Left hindlimb (tissue), 1 donor: ENCODE measurements around the gene TMOD1.
"Not testable (repeated sequence)": the region's sequence is repeated elsewhere in the genome, so short reads cannot be mapped to it uniquely, and the experiment has no call there.

Experiments
- DNase-seq: peaks from one replicate; pipeline ENCODE4 v3.0.0-alpha.2; 2018

TMOD1 gene

DNA sequence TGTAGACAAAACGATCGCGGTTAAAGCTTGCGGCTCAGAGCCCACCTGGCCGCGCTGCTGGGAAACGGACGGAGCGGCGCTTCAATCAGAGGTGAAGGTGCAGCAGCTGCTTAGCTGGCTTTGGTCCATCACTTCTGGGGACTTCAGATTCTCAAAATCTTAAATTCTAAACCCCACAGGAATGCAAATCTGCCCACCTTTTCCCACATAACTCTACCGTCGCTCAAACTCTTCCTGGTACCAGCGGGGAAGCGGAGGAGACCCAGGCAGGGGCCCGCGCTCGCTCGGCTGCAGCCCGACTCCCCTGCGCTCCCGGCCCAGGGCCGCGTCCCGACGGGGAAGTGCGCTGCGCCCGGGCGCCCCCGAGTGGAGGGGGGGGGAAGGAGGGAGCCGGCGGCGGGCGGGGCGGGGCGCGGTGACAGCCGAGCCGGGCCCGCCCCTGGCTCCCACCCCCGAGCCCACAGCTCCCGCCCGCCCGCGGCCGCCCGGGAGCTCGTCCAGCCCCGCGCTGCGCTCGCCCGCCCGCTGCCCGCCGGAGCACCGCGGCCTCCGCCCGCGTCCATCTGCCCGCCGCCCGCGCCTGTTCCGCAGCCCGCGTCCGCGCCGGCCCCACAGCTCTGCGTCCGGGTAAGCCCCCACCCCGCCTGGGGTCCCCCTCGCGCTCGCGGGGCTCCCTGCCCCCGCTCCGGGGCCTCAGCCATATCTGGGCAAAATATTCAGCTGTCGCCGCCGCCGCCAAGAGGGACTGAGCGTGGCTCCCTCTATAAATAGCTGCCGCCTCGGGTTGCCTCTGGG is at the start of gene TMOD1:
Gene TMOD1 (plus strand): TSS at position 490 of the 795 bp plus-strand sequence. CDS start 22,523 bp downstream, outside the sequence.
- DNase-seq, result peak; percentile 43

DNA sequence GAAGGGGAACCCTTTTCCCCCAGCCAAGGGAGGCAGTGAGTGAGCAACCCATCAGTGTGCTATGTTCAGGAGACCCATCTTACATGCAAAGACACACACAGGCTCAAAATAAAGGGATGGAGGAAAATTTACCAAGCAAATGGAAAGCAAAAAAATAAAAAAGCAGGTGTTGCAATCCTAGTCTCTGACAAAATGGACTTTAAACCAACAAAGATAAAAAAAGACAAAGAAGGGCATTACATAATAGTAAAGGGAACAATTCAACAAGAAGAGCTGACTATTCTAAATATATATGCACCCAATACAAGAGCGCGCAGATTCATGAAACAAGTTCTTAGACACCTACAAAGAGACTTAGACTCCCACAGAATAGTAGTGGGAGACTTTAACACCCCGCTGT is 47.9 kb upstream of the TMOD1 start:
- not testable (repeated sequence) for DNase-seq

DNA sequence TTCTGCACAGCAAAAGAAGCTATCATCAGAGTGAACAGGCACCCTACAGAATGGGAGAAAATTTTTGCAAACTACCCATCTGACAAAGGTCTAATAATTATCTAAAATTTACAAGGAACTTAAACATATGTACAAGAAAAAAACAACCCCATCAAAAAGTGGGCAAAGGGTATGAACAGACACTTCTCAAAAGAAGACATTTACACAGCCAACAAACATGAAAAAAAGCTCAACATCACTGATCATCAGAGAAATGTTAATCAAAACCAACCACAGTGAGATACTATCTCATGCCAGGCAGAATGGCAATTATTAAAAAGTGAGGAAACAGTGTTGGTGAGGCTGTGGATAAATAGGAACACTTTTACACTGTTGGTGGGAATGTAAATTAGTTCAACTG is 44.6 kb upstream of the TMOD1 start:
- not testable (repeated sequence) for DNase-seq

DNA sequence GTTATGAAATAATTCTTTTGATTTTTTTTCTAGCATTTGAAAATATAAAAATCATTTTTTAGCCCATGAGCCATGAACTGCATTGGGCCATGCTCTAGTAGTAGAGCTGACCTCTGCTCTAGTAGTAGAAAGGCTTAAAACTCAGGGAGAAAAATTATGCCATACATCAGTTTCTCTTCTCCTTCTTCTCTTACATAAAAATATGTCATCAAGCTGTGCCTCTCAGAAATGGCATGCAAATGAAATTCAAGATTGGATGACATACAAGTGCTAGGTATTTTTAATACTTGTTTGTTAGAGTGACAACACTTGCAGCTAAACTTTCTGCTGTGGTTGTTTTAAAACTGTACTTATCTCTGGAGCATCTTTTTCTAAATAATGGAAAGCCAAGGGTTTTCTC is 42.1 kb upstream of the TMOD1 start:
- DNase-seq, result no peak

DNA sequence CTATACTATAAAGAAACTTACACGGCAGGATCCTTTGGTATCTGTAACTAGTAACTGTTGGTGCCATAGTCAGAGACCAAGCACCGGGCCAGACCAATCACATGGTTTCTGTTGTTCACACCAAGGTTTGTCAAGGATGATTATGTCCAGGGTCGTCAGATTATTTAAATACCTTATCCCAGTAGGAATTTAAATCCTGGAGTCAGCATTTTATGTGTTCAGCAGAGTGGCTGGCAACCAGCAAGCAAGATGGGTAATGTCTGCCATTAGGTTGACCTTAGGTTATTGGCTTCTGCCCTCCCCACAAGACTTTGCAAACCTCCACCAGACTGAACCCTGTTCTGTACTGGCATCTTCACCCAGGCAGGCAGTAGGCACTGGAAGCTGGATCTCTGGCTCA is 39.3 kb upstream of the TMOD1 start:
- DNase-seq, result no peak

DNA sequence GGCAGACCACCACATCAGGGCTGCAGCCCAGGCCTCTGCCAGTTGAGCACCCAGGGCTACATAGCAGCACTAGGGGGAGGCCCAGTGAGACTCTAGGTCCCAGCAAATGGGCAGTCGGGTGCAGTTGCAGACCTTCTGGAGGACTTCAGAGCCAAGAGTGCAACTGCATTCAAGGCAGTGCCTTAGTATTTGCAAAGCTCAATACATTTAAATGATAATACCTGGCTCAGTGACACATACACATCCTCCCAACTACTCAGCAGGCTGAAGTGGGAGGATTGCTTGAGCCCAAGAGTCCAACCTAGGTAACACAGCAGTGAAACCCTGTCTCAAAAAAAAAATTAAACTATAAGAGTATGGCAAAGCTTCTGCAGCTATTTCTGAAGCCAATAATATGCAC is 38.6 kb upstream of the TMOD1 start:
- DNase-seq, result no peak

DNA sequence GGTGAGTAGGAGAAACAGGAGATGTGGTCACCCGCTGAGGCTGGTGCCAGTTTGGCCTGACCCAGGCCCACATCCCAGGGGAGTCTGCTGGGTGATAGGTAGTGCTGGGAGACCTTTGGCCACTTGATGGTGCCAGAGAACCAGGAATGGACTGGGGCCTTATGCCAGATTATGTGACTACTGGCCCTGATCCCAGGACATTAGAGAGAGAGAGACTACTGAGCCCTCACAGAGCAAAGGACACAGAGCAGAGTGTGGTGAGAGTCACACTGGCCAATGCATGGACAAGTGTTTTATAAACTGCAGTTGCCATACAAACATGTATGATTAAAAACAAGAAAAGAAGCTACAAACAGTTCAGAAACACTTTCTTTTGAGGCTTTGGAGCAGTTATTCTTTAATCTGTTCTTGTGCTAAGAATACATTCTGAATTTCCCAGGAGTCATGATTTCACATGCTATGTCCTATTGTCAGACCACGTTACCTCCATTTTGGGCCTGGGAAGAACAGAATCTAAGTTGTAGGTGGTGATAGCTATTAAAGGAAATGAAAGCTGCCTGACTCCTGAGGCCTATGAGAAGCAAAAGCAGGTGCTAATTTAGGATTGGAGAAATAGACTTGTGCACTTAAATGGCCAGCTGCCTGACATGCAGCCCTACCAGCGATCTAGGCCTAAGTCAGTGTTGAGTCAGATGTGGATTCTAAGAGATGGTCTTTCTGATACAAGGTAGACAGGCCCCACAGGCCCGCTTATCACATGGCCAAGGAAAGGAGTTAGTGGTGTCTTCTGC is 32.6 kb upstream of the TMOD1 start:
- peak; percentile 50 for DNase-seq

DNA sequence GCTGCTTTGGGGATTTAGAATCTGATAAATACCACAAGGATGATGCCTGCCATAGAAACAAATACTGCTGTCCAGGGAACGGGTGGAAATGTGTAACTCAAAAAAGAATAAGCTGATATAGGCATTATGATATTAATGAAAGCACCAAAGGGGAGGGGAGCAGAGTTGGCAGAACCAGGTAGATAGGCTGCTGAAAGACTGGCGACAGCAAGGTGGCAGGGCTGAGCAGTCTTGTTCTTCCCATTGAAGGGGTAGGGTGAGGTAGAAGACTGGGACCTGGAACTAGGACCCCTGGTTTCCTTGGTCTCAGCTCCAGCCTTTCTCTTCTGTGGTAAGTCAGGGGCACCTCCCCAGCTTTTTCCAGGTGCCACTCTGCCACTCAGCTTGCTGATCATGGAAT is 31.4 kb upstream of the TMOD1 start:
- no peak for DNase-seq

DNA sequence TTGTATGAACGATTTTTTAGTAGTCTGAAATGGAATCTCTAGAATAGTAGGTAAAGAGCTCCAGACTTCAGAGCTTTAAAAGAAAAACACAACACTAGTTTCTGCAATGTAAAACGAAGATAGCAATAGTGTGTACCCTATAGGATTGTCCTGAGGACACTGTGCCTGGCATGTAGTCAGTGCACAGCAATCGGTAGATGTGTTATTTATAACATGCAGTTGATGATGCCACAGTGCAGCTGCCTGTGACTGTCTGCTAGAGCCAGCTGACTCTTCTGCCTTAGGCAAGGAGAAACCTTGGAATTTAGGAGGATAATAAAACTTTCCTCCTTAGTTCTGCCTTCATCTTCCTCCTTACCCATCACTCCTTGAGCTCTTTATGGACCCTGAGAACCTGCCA is 27.7 kb upstream of the TMOD1 start:
- DNase-seq, result no peak

DNA sequence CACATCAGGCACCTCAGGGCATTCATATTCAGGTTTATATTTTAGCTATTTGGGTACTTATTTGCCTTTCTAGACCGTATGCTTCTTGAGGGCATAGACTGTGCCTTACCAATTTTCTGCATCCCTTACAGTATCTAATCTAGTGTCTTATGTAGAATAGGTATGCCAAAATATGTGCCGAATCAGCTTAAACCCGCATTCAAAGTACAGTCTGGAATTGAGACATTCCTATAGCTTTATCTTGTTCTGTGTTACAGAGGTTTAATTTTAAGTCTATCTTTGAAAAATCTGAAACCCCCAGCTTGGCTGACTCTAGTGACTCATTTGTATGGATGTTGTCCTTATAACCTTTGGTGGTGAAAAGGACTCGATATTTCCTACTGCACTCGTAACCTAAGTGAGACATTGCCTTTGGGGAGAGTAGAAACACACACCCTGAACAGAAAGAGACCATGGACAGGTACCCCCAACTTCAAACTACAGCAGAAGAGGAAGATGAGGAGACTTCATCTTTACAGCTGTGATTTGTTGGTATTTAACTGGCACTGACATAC is 27.0 kb upstream of the TMOD1 start:
- no peak for DNase-seq

DNA sequence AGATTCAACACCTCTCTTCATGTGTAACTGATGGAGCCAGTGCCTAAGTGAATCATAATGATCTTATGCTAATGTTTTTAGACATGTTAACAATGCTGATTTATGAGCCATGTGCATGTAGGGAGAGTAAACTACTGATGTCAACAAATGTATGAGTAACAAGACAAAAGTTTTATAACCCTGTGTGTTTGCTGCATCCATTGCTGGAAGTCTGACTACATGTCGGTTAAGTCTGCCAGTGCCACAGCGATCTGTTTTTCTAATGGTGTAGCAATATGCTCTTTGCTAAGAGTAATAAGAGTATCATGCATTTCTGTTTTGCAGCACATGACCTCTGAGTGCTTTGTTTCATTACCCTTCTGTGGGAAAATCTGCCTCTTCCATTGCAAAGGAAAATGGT is 26.4 kb upstream of the TMOD1 start:
- no peak for DNase-seq

DNA sequence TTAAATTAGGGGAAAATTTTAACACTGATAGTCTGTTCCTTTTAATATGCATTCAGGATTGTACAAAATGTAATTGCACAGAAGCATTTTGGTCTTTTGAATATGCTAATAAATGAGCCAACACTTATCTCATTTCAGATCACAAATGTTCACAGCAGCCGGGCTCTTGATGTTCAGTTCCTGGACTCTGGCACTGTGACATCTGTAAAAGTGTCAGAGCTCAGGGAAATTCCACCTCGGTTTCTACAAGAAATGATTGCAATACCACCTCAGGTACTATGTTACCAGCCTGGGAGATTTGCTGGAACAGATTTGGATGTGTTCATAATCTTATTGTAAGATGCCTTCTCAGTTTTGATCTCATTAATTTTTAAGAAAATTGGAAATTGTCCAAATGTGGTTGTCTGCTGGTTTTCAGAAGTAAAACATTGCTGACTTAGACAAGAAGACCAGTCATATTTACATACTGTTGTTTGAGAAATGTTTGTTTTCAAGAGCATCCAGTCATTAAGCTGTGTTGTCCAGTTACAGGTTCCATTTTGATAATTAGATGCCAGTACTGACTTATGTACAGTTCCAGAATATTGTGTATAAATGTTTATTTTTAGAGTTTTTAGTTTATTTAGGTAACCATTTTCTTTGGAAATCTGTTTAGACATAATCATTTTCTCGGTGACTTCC is 23.0 kb upstream of the TMOD1 start:
- no peak for DNase-seq

DNA sequence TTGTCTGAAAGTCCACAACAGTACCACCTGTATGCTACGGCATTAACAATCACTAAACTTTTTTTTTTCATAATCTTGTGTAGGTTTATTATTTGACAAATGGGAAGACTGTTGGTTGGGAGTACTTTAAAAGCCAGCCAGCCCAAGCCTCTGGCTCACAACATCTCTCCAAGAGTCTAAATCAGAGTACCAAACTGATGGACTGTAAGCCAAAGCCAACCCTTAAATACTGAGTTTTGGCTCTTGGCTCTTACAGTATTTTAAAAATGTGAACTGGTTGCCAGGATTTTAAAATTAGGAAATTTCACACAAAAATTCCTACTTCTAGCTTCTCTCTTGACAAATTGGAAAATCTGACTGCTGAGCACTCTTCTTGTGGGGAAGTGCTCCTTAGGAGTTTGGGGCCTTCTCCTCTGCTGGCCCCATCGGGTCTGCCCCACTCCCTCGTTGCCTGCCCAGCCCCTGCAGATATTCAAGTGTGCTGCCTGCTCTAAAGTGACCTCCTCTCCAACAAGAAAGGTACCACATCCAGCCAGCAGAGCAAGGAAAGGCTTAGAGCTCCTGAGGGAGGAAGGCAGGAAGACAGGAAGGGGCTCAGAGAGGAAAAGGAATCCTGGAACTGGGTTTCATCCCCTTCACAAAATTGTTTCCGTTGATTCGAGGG is 21.8 kb upstream of the TMOD1 start:
- DNase-seq, result no peak

DNA sequence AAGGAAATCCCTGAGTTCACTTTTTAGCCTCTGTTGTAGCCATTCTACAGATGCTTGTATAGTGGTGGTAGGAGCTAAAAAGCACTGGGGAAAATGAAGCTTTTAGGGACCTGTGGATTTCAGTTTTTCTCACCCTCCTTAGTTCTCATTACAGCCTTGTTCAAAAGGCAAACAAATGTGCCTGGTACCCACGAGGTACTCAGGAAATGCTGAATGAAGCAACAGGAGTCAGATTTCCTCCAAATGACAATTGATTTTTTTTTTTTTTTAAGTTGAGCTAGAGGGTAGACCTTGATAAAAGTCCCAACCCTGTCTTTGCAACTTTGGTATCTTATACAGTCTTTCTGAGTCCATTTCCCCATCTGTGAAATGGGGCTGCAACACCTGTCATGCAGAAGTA is 21.3 kb upstream of the TMOD1 start:
- no peak for DNase-seq

DNA sequence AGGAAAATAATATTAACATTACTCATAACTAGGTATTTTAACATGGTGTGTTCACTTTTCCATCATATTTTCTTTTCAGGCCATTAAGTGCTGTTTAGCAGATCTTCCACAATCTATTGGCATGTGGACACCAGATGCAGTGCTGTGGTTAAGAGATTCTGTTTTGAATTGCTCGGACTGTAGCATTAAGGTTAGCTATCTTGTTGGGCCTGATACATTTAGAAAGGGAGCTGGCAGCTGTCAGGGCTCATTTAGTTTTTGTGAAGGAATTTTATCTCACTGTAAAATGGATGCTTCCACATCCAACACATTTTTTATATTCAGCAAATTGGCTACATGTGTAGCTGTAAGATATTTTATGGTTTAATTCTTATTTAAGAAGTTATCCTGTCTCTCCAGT is 20.7 kb upstream of the TMOD1 start:
- DNase-seq, result no peak

DNA sequence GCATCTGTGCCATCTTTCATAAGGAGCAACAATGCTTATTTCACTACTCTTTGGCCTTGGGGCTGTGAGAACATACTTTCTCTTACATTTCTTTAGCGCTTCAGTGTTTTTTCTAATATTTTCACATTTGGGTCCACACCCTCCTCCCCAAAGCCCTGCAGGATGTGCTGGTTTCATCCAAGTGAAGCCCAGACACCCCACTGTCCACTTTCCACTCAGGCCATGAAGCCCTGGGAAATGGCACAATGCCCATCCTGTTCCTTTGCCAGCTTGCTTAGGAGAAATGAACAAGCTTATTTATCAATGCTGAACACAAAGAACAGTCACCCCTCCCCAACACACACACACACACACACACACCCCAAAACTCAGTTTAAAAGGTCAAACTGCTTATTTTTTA is 17.3 kb upstream of the TMOD1 start:
- DNase-seq, result no peak

DNA sequence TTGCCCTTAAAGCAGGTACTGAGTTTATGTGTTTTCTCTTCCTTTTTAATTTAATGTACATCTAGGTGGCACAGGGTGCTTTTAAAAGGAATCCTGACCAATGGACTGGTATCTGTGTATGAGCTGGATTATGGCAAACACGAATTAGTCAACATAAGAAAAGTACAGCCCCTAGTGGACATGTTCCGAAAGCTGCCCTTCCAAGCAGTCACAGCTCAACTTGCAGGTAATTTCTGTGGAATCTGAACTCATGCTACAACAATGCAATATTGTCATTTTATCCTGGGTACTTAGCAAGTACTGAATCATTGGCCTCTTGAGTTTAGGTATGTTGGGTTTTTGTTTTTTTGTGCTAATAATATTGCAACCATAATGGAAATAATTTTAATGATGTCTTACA is 14.4 kb upstream of the TMOD1 start:
- no peak for DNase-seq

DNA sequence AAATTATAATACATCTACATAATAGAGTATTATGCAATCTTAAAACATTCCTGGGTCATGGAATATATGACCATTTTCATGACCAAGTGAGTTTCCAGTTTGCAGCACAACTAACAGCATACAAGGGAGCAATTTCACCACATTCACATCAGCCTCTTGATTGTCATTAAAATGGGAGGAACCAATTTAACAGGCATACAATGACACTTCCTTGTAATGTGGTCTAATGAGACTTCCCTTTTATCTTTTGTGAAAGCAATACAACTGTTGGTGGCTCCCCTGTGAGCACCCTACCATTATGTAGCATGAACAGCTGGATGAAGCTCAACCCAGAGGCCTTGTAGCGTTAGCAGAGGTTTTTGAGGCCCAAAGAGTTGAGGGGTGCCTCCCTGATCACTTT is 13.6 kb upstream of the TMOD1 start:
- no peak for DNase-seq

DNA sequence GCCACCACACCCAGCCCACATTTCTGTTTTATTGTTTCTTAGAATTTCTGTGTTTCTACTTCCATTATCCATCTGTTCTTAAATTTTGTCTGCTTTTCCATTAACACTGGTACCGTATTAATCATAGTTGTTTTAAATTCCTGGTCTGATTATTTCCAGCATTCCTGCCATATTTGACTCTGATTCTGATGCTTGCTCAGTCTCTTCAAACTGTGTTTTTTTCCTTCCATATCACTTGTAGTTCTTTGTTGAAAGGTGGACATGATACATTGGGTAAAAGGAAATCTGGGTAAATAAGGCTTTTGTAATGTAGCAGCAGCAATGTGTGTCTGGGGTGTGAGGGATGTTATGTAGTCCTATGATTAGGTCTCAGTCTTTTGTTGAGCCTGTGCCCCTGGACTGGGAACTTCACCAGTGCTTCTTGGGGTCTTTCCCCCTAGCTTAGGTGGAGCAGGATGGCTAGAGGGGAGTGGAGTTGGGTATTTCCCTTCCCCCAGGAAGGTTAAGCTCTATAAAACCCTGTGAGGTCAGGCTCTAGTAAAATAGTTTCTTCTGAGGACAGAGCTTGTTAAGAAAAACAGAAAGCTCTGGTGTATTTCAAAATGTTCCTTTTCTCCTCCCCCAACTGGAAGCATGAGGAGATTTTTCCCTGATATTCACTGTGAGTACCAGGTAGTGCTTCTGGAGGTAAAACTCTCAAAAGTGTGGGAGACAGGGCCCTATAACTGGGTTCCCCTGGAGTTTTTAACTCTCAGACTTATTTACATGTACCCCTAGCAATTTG is 10.1 kb upstream of the TMOD1 start:
- DNase-seq, result no peak

DNA sequence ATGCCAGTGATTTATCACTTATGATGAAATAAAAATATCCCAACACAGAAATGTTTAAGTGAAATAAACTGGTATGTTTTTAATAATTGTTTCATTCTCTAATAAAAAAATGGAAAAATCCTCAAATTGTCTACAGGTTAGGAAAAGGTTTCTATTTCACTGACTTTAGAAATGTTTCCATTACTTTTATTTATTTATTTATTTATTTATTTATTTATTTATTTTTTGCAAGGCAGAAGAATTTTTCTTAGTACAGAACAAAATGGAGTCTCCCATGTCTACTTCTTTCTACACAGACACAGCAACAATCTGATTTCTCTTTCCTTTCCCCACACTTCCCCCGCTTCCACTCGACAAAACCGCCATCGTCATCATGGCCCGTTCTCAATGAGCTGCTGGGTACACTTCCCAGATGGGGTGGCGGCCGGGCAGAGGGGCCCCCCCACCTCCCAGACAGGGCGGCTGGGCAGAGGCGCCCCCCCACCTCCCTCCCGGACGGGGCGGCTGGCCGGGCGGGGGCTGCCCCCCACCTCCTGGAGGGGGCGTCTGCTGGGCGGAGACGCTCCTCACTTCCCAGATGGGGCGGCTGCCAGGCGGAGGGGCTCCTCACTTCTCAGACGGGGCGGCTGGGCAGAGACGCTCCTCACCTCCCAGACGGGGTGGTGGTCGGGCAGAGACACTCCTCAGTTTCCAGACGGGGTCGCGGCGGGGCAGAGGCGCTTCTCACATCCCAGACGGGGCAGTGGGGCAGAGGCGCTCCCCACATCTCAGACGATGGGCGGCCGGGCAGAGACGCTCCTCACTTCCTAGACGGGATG is 3.7 kb upstream of the TMOD1 start:
- not testable (repeated sequence) for DNase-seq

DNA sequence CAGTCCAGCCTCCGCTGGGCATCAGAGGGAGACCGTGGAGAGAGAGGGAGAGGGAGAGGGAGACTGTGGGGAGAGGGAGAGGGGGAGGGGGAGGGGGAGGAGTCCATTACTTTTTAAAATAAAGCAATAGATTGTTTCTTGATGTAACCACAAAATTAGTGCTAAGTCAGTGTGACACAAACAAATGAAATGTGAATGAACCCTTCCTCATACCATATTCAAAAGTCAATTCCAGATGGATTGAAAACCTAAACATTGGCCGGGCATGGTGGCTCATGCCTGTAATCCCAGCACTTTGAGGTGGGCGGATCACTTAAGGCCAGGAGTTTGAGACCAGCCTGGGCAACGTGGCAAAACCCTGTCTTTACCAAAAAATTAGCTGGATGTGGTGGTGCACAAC is 2.6 kb upstream of the TMOD1 start:
- not testable (repeated sequence) for DNase-seq
